GM18951 (cell line): ENCODE data around the gene AP1B1.

Experiments used
- POLR2A ChIP-seq: IDR thresholded peaks from 4 replicates; pipeline ENCODE4 v1.6.1; 2011; ENCODE audit warnings: mild to moderate bottlenecking; ENCODE audit not compliant: insufficient read length, insufficient read depth; ENCODE audit errors: extremely low read depth
- in situ Hi-C: fragments of 300-500 bp; cut with MboI; formaldehyde crosslinking; loops from one replicate; pipeline ENCODE4 v1.12.0; 2022; ENCODE audit warnings: low sequenced_read_pairs, mixed read lengths, inconsistent platforms; ENCODE audit not compliant: unreplicated experiment

Gene AP1B1

DNA sequence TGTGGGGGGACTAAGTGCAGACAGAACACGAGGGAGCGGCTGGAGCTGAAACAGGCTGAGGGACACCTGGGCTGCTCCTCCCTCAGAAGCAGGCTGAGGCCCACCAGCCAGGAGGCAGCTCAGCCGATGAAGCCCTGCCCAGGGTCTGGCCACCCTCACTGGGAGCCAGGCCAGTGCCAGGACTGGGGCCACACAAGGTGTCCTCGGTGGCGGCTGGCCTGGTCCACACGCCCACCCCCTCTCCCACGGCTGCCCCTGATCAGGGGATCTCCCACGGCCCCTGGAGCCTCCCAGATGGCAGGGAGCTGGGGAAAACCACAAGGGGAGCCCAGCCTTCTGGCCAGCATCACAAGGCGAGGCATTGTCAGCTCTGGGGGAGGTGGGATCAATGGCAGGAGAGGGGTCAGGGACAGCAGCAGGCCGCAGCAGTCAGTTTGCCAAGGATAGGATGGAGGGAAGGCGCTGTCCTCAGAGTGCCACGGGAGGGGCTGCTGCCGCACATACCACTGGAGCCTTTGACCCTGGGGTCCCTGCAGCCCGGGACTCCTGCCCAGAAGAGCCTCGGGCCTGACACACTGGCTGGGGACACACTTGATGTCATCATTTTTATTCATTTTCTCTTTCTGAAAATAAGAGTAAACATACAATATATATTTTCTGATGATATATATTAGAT, 61.1 kb downstream of the AP1B1 start:
- no peak for TF ChIP-seq POLR2A
- in situ Hi-C loops = no loop called here

DNA sequence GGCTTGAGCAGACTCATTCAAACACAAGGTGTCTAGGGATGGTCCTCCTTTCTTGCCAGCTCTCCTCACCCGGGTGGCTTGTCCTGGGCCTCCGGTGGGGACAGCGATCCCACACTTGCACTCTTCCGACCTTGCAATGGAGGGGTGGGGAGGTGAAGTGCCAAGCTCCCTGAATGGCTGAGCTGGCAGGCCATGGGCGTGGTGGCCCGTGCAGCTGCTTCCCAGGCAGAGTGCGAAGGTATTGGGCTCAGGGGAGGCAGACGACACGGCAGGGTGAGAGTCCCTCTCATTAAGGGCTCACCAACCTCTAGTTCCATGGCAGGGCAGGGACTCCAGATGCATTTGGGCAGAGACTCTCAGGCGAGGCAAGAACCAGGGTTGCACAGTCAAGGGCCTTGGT, 61.9 kb downstream of the AP1B1 start:
- no peak for TF ChIP-seq POLR2A
- in situ Hi-C loops = no loop called here

DNA sequence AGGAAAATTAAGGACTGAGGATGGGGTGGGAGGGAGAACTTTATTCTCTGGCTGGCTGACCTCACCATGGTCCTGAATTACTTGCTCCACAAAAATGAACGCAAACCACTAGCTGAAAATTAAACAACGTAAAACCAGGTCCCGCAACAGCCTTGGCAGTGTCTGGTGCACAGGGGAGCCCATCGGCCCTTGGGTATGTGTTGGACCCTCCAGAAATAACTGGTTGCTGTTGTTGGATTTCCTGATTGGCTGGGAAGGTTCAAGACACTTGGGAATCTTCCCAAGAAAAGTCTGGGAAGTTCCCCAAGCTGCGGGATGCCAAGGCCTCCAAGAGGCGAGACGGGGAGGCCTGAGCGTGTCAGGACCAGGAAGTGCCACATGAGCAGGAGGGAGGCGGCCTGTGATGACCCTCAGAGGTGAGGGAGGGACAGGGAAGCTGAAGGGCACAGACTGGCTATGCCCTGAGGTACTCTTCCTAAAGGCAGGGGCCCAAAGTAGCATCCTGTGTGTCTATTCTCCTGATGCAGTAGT, 62.5 kb downstream of the AP1B1 start:
- in situ Hi-C loops = no loop called here
- no peak for TF ChIP-seq POLR2A

DNA sequence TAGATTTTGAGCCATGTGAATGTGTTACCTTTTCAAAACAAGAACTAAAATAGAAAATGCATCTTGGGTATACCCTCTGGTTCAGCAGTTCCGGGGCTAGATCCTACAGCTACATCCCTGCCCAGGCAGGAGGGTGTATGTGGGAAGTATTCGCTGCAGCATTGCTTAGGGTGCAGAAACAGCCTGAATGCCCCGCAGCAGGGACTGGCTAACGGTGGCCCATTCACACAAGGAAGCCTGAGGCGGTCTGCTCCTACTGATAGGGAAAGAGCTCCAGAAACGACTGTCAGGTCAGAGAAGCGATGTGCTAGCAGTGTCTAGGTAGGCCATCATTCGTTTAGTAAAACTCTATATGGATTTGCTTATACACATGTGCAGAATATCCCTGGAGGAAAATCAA, 63.0 kb downstream of the AP1B1 start:
- TF ChIP-seq POLR2A = no peak

DNA sequence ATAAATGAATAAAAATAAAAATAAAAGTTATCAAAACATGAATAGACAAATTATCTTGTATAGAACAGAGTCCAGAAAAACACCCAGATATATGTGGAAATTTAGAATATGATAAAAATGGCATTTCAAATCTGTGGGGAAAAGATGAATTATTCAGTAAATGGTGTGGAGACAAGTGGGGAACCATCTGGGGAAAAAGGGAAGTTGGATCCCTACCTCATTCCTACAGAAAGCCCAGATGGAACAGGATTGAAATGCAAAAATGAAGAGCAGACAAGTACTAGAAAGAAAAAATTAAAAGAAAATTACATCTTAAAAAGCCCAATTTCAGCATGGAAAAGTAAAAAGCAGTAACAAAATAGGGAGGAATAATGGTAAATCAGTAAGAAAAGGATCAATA, 64.7 kb downstream of the AP1B1 start:
- no peak for TF ChIP-seq POLR2A
- in situ Hi-C loops = no loop called here

More for the DNA sequence above, 63.0 kb downstream of the AP1B1 start:
- in situ Hi-C loops = no loop called here

DNA sequence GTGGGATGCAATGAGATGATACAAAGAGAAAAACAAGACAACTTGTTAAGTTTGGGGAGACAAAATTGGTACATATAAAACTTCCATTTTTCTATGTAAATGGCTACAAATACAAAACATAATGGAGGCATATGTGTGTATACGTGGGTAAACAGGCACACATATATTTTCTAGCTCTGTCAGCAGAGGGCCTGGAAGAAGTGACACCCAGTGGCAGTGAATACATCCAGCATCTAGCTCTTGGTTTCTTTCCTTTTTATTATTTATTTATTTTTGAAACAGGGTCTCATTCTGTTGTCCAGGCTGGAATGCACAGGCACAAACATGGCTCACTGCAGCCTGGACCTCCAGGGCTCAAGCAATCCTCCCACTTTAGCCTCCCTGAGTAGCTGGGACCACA, 67.8 kb downstream of the AP1B1 start:
- in situ Hi-C loops = no loop called here
- no peak for TF ChIP-seq POLR2A

DNA sequence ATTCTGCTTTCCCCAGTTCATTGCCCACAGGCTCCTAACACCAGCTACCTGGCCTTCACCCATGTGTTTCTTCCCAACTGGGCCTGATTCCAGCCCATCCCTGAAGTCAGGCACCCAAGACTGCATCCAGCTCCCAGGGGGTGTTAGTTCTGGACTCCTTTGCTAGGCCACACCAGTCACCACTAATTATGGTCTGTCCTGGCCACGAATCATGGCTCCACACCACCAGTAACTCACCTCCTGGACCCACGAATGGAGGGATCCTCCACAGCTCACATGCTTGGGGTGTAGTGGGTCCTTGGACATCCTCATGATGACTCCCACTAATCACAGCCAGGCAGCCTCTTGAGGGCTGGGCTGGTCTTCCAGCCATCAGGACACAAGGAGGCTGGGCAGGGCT, 69.3 kb downstream of the AP1B1 start:
- in situ Hi-C loops = no loop called here

DNA sequence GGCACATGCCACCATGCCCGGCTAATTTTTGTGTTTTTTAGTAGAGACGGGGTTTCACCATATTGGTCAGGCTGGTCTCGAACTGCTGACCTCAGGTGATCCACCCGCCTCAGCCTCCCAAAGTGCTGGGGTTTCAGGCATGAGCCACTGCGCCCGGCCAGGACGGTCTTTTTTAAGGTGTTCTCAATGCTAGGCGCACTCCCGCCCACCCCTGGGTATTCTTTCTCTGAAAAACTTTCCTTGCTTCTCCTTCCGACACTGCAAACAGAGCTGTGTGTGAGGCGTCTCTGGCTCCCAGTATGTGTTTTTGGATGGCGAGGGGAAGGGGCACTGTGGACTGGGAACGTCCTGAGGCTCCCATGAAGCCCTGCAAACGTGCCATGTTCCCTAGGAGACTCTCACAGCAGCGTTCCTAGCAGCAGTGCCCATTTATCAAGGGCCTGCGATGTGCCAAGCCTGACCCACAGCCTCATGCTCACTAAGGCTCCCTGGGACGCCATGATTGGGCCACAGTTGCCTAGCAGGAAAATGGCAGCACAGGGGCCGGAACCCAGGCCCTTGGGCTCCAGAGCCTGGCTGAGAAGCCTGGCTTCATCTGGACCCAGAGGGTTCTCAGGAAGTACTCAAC, 70.4 kb downstream of the AP1B1 start:
- in situ Hi-C loops = no loop called here

More for the DNA sequence above, 69.3 kb downstream of the AP1B1 start:
- TF ChIP-seq POLR2A = no peak

DNA sequence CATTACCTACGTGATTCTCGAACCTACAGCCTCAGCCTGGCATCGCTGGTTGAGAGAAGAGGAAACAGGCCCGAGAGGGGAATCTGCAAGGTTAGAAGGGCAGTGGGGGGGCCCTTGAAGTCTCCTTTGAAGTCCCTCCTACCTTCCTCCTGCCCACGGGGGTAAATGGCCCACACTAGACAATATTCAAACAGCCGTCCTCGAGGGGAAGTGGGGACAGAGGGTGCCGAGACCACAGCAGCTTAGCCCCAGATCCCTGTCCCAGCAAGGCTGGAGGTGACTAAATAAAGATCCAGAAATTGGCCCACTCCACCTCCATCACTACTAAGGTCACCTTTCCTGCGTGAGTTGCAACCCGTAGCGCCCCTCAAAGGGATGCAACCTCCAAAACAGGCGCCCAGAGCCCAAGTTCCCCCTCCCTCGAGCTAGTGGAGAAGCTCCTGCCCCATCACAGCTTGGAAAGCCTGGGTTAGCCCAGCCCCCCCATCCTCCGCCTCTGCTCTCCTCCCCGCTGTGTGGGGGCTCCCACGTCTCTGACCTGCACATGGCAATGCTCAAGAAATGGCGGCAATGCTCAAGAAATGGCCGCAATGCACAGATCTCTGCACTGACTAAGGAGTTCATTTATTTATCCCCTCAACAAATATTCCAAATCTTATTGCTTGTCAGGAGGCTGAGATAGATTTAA, 72.1 kb downstream of the AP1B1 start:
- no peak for TF ChIP-seq POLR2A
- in situ Hi-C loops = no loop called here

More for the DNA sequence above, 70.4 kb downstream of the AP1B1 start:
- no peak for TF ChIP-seq POLR2A

DNA sequence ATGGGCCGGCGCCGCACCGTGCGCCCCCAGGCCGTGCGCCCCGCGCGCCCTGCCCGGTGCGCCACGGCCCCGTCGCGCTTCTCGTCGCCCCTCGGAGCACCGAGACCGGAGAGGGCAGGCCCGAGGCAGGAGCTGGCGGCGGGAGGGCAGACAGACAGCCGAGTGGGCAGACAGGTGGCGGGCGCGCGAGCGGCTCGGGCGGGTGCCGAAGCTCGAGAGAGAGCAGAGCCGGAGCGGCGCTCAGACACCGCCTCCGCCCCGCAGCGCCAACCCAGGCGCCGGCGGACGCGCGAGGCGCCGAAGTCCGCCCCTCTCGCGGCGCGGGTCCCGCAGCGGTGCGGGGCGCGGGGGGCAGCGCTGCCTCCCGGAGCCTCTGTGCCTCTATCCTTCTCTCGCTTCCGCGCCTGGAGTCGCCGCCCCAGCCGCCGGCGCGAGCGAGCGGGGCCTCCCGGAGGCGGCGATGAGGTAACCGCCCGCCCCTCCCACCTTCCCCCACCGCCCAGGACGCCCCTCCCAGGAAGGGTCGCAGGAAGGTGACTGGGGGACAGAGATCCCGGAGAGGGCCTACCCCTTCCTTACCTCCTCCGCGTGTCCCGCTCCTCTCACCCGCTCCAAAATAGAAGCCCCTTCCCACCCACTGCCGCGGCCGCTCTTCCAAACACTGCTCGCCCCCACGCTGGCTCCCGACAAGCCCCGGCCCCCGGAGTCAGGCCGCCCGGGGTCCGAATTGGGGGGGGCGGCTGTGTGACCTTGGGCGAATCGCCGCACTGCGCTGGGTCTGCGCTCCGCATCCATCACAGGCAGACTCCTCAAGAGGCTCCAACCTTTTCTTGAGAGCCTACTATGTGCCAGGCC, 72.9 kb downstream of the AP1B1 start, which contains the start of gene RASL10A:
RASL10A (minus strand) TSS at position 412 of the 855 bp plus-strand sequence. CDS start 451 bp downstream, outside the sequence.
- TF ChIP-seq POLR2A = no peak
- in situ Hi-C loops = no loop called here

DNA sequence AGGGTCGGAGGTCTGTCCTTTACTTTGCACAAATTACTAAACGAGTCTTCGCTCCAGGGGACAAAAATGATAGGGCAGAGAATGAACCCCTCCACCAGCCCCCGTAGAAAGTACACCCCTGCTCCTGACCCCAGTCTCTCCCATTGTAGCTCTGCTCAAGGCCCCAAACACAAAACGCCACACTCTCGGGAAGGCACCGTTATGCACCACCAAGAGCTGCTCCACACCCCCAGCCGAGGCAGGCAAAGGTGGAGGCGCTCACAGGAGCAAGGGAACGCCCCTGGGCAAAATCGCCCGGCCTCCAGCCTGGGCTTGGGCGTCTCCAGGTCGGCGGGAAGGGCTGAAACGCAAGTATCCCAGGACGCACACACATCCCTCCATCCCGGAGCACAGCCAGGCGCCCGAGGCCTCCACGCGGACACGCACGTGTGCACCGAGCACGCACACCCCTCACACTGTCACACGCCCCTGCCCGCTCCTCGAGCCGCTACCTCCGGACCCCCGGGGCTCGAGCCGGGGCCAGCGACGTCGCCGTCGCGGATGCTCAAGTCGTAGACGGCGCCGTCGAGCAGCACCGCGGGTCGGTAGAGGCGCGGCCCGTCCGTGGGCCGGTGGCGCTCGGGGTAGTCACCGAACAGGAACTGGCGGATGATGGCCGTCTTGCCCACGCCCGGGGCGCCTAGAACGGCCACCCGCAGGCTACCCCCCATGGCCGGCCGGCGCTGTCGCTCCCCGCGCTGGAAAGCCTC, 73.7 kb downstream of the AP1B1 start:
- in situ Hi-C loops = no loop called here
- no peak for TF ChIP-seq POLR2A
